Rectal smooth muscle tissue (tissue), 1 donor: Measurements from ENCODE around the gene MPC1L.
"Not testable (repeated sequence)": the region's sequence is repeated elsewhere in the genome, so short reads cannot be mapped to it uniquely, and the experiment has no call there.

ENCODE experiments used
- H3K27ac ChIP-seq: one replicate; pipeline ENCODE4 v1.7.0; 2013; ENCODE audit warnings: low read depth, low read length, inconsistent platforms
- H3K27me3 ChIP-seq: one replicate; pipeline ENCODE4 v1.7.0; 2013; ENCODE audit warnings: low read length; ENCODE audit not compliant: control insufficient read depth, insufficient read depth
- H3K36me3 ChIP-seq: one replicate; pipeline ENCODE4 v1.7.0; 2013; ENCODE audit warnings: low read length; ENCODE audit not compliant: control insufficient read depth, insufficient read depth
- H3K4me1 ChIP-seq: one replicate; pipeline ENCODE4 v1.7.0; 2013; ENCODE audit warnings: low read length; ENCODE audit not compliant: control insufficient read depth, insufficient read depth
- H3K4me3 ChIP-seq: one replicate; pipeline ENCODE4 v1.7.0; 2013; ENCODE audit warnings: low read length
- H3K9ac ChIP-seq: one replicate; pipeline ENCODE4 v1.7.0; 2013; ENCODE audit warnings: low read length

The MPC1L gene

GRCh38 chrX:40623139-40623536, at the start of gene MPC1L:
Gene MPC1L (plus strand): TSS chrX:40623428. CDS start chrX:40623566, 138 bp downstream.
- Histone ChIP-seq H3K4me3 (no peak within 1 kb of the TSS), H3K4me1 (no peaks in the 10 kb centered on the region), H3K27ac (no peak within 1 kb of the TSS), H3K27me3 (peaks cover 4% of the 10 kb centered on the region), H3K9ac (no peak within 1 kb of the TSS), H3K36me3 (no peaks in the 10 kb centered on the region)

GRCh38 chrX:40573763-40574162, 49.5 kb upstream of the MPC1L start:
- H3K4me1 ChIP-seq: no peaks in the 10 kb centered on the region
- no peak overlapping the region for H3K27ac ChIP-seq
- no peak overlapping the region for H3K4me3 ChIP-seq
- H3K9ac ChIP-seq: no peak overlapping the region
- no peaks in the 10 kb centered on the region for H3K27me3 ChIP-seq
- no peaks in the 10 kb centered on the region for H3K36me3 ChIP-seq

GRCh38 chrX:40575411-40575810, 47.8 kb upstream of the MPC1L start:
- not testable (repeated sequence) for H3K4me3 ChIP-seq, H3K27ac ChIP-seq, H3K27me3 ChIP-seq, H3K4me1 ChIP-seq, H3K9ac ChIP-seq, H3K36me3 ChIP-seq

GRCh38 chrX:40576291-40576690, 46.9 kb upstream of the MPC1L start:
- Histone ChIP-seq H3K9ac (no peak overlapping the region), H3K27me3 (no peaks in the 10 kb centered on the region), H3K4me3 (no peak overlapping the region), H3K27ac (no peak overlapping the region), H3K4me1 (no peaks in the 10 kb centered on the region), H3K36me3 (no peaks in the 10 kb centered on the region)

- Histone ChIP-seq H3K4me1 (no peaks in the 10 kb centered on the region), H3K27me3 (peaks cover under 1% of the 10 kb centered on the region), H3K9ac (no peak overlapping the region), H3K27ac (no peak overlapping the region), H3K4me3 (no peak overlapping the region), H3K36me3 (no peaks in the 10 kb centered on the region)
These were observed 45.1 kb upstream of the MPC1L start for GRCh38 chrX:40578039-40578695.

- no peak overlapping the region for H3K9ac ChIP-seq
- peaks cover 3% of the 10 kb centered on the region for H3K27me3 ChIP-seq
- no peaks in the 10 kb centered on the region for H3K36me3 ChIP-seq
- H3K4me1 ChIP-seq: no peaks in the 10 kb centered on the region
- H3K4me3 ChIP-seq: no peak overlapping the region
- no peak overlapping the region for H3K27ac ChIP-seq
These were observed 44.1 kb upstream of the MPC1L start for GRCh38 chrX:40579141-40579540.

GRCh38 chrX:40579900-40580536, 43.2 kb upstream of the MPC1L start:
- H3K27me3 ChIP-seq: peaks cover 3% of the 10 kb centered on the region
- H3K4me1 ChIP-seq: no peaks in the 10 kb centered on the region
- peak overlapping the region; percentile 55 for H3K27ac ChIP-seq
- H3K4me3 ChIP-seq: peak overlapping the region; percentile 51
- no peaks in the 10 kb centered on the region for H3K36me3 ChIP-seq
- H3K9ac ChIP-seq: no peak overlapping the region

- Histone ChIP-seq H3K4me3 (peak within 1 kb of the TSS; percentile 72), H3K36me3 (no peaks in the 10 kb centered on the region), H3K4me1 (no peaks in the 10 kb centered on the region), H3K9ac (no peak within 1 kb of the TSS), H3K27ac (peak within 1 kb of the TSS; percentile 84), H3K27me3 (peaks cover 3% of the 10 kb centered on the region)
These were observed 42.5 kb upstream of the MPC1L start, which contains the start of gene ATP6AP2 for GRCh38 chrX:40580537-40581335. Gene ATP6AP2 (plus strand): TSS chrX:40580970. CDS start chrX:40581066, 96 bp downstream.

- H3K27ac ChIP-seq: peak overlapping the region; percentile 84
- no peaks in the 10 kb centered on the region for H3K36me3 ChIP-seq
- peak overlapping the region; percentile 72 for H3K4me3 ChIP-seq
- peaks cover 3% of the 10 kb centered on the region for H3K27me3 ChIP-seq
- no peak overlapping the region for H3K9ac ChIP-seq
- H3K4me1 ChIP-seq: no peaks in the 10 kb centered on the region
These were observed 41.8 kb upstream of the MPC1L start for GRCh38 chrX:40581336-40581920.

GRCh38 chrX:40582178-40582577, 41.0 kb upstream of the MPC1L start:
- H3K27ac ChIP-seq, H3K36me3 ChIP-seq, H3K9ac ChIP-seq, H3K4me3 ChIP-seq, H3K27me3 ChIP-seq, H3K4me1 ChIP-seq: not testable (repeated sequence)

GRCh38 chrX:40582811-40583210, 40.4 kb upstream of the MPC1L start:
- Histone ChIP-seq H3K36me3 (no peaks in the 10 kb centered on the region), H3K4me3 (no peak overlapping the region), H3K9ac (no peak overlapping the region), H3K4me1 (no peaks in the 10 kb centered on the region), H3K27ac (no peak overlapping the region), H3K27me3 (peaks cover 3% of the 10 kb centered on the region)

GRCh38 chrX:40587623-40588022, 35.6 kb upstream of the MPC1L start:
- H3K27me3 ChIP-seq, H3K4me1 ChIP-seq, H3K4me3 ChIP-seq, H3K9ac ChIP-seq, H3K27ac ChIP-seq, H3K36me3 ChIP-seq: not testable (repeated sequence)
